A673 (cell line): ENCODE data around the gene TFAP2E. TPM values are rescaled to one million over a fixed set of nuclear protein-coding genes. Genes with fewer than 3 reads are reported as not detected.

Experiments used
- BruUV-seq: library from RNA; stranded (reverse); fragments of 400-500 nt; replicated peaks from 2 replicates; lab custom pipeline; 2021; lab: Mats Ljungman, UMichigan
- CTCF ChIA-PET: fragments of 300-600 bp; sonication (Branson Sonifier 250); formaldehyde crosslinking; loops from one replicate; lab custom pipeline; 2022; ENCODE audit warnings: antibody characterized with exemption; lab: Charles Lee
- POLR2A ChIA-PET: fragments of 300-600 bp; sonication (Branson Sonifier 250); formaldehyde crosslinking; loops from one replicate; lab custom pipeline; 2022; ENCODE audit warnings: antibody characterized with exemption; ENCODE audit not compliant: low non-redundant PET; lab: Charles Lee
- DNase-seq: peaks from one replicate; pipeline ENCODE4 v3.0.0-alpha.2; 2015; ENCODE audit warnings: low spot score
- H3K27ac ChIP-seq: fragments of 200-600 bp; sonication (generic); 2 replicates; pipeline ENCODE4 v1.5.1; 2016; ENCODE audit warnings: mixed run types, low read depth, mild to moderate bottlenecking, mixed read lengths, antibody characterized with exemption, low read length; ENCODE audit not compliant: poor library complexity, severe bottlenecking
- H3K27me3 ChIP-seq: fragments of 200-600 bp; sonication (generic); replicated peaks from 2 replicates; pipeline ENCODE4 v1.6.1; 2017; ENCODE audit warnings: mixed run types, low read depth, mild to moderate bottlenecking, mixed read lengths, antibody characterized with exemption, low read length; ENCODE audit not compliant: insufficient read depth, poor library complexity
- H3K36me3 ChIP-seq: fragments of 200-600 bp; sonication (generic); 2 replicates; pipeline ENCODE4 v1.6.1; 2016; ENCODE audit warnings: mixed run types, mild to moderate bottlenecking, mixed read lengths, antibody characterized with exemption, low read length; ENCODE audit not compliant: insufficient read depth, poor library complexity, severe bottlenecking
- H3K4me1 ChIP-seq: fragments of 200-600 bp; sonication (generic); 2 replicates; pipeline ENCODE4 v1.6.1; 2017; ENCODE audit warnings: mixed run types, mild to moderate bottlenecking, mixed read lengths, antibody characterized with exemption, low read length; ENCODE audit not compliant: insufficient read depth, poor library complexity, severe bottlenecking
- H3K4me3 ChIP-seq: fragments of 200-600 bp; sonication (generic); 2 replicates; pipeline ENCODE4 v1.5.1; 2016; ENCODE audit warnings: low read depth, mixed run types, mild to moderate bottlenecking, mixed read lengths, low read length; ENCODE audit not compliant: poor library complexity, severe bottlenecking
- H3K9me3 ChIP-seq: fragments of 200-600 bp; sonication (generic); 2 replicates; pipeline ENCODE4 v1.6.1; 2016; ENCODE audit warnings: mixed run types, low read depth, mild to moderate bottlenecking, mixed read lengths, antibody characterized with exemption, low read length; ENCODE audit not compliant: poor library complexity, severe bottlenecking
- EZH2 ChIP-seq: fragments of 200-600 bp; sonication (generic); IDR thresholded peaks from 2 replicates; pipeline ENCODE4 v1.6.1; 2017; ENCODE audit warnings: borderline replicate concordance, low read depth, mild to moderate bottlenecking, mixed read lengths, antibody characterized with exemption, low read length; ENCODE audit not compliant: poor library complexity, severe bottlenecking
- intact Hi-C: fragments of 100-400 bp; cut with micrococcal nuclease; formaldehyde crosslinking; loops from one replicate; pipeline ENCODE4 v1.10.0; 2022; ENCODE audit not compliant: unreplicated experiment
- total RNA-seq: library from RNA; stranded (reverse); gene quantifications from 2 replicates; pipeline ENCODE4 v1.2.3, GENCODE V29; 2021
- TF ChIP-seq, protein P1 (sequence below): fragments of 300-800, 200-600 bp; sonication (generic); conservative IDR thresholded peaks from 2 replicates; pipeline ENCODE4 v1.5.1; 2017; ENCODE audit warnings: low read depth, mild to moderate bottlenecking, antibody characterized with exemption, low read length, moderate library complexity, mixed read lengths

TFAP2E gene
- total RNA-seq, 1 experiment from 2014 or later: 0.52 TPM

DNA sequence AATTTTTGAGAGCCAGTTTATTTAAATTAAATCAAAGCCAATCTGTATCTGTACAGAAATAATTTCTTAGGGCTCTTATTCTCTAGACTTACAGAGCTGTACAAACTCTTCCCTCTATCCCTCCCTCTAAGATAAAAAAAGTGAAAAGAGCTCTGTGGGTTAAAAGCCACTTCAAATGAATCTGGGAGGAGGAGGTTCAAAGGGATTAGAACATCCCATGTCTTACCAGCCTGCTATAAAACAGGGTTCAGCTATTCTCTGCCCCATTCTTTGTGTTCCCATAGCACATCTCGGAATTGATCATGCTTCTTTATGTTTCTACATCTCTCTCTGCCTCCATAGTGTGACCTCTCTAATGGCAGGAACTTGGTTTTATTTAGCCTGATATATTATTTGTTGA lies 35.3 kb upstream of the TFAP2E start:
- Histone ChIP-seq H3K27me3 (no peaks in the 10 kb centered on the region), H3K27ac (no peak overlapping the region), H3K36me3 (no peaks in the 10 kb centered on the region), H3K9me3 (no peaks in the 10 kb centered on the region), H3K4me1 (peaks cover 14% of the 10 kb centered on the region), H3K4me3 (no peak overlapping the region)
- ChIA-PET CTCF (interaction anchor here (0.6 to 0.7 kb wide), 3 partner anchors 25 to 1899 kb away, joined by 4 to 6 read pairs (median 4); no protein-coding TSS in a partner anchor), POLR2A (no interaction called here)
- TF ChIP-seq EZH2: no peak
- TF ChIP-seq, protein P1, sequence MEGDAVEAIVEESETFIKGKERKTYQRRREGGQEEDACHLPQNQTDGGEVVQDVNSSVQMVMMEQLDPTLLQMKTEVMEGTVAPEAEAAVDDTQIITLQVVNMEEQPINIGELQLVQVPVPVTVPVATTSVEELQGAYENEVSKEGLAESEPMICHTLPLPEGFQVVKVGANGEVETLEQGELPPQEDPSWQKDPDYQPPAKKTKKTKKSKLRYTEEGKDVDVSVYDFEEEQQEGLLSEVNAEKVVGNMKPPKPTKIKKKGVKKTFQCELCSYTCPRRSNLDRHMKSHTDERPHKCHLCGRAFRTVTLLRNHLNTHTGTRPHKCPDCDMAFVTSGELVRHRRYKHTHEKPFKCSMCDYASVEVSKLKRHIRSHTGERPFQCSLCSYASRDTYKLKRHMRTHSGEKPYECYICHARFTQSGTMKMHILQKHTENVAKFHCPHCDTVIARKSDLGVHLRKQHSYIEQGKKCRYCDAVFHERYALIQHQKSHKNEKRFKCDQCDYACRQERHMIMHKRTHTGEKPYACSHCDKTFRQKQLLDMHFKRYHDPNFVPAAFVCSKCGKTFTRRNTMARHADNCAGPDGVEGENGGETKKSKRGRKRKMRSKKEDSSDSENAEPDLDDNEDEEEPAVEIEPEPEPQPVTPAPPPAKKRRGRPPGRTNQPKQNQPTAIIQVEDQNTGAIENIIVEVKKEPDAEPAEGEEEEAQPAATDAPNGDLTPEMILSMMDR: no peak
- BruUV-seq: no TSS peak
- DNase-seq: no peak
- intact Hi-C loops: no loop called here

GRCh38 chr1:35539073-35539823 lies 33.9 kb upstream of the TFAP2E start:
- no peak for DNase-seq
- Histone ChIP-seq H3K27me3 (no peaks in the 10 kb centered on the region), H3K36me3 (no peaks in the 10 kb centered on the region), H3K4me3 (no peak overlapping the region), H3K4me1 (peaks cover 29% of the 10 kb centered on the region), H3K27ac (no peak overlapping the region), H3K9me3 (no peaks in the 10 kb centered on the region)
- intact Hi-C loops: no loop called here
- ChIA-PET CTCF (interaction anchor here (0.8 kb wide), 1 partner anchor 26 kb away, joined by 3 read pairs; no protein-coding TSS in a partner anchor), POLR2A (interaction anchor here (0.6 kb wide), 1 partner anchor 356 kb away, joined by 3 read pairs; no protein-coding TSS in a partner anchor)
- no TSS peak for BruUV-seq
- no peak for TF ChIP-seq EZH2
- TF ChIP-seq, protein P1: no peak

- H3K27ac ChIP-seq: no peak overlapping the region
- no peak overlapping the region for H3K4me3 ChIP-seq
- H3K9me3 ChIP-seq: no peaks in the 10 kb centered on the region
- ChIA-PET POLR2A (no interaction called here), CTCF (interaction anchor here (0.8 kb wide), 1 partner anchor 25 kb away, joined by 3 read pairs; no protein-coding TSS in a partner anchor)
- H3K27me3 ChIP-seq: no peaks in the 10 kb centered on the region
- BruUV-seq: no TSS peak
- TF ChIP-seq, protein P1: no peak
- TF ChIP-seq EZH2: no peak
- H3K36me3 ChIP-seq: no peaks in the 10 kb centered on the region
- intact Hi-C loops: no loop called here
- DNase-seq: no peak
- peaks cover 35% of the 10 kb centered on the region for H3K4me1 ChIP-seq
Measured at GRCh38 chr1:35539824-35540261, 33.3 kb upstream of the TFAP2E start.
